Immature natural killer cell (primary cell): Measurements from ENCODE around the gene RAG1. TPM values are rescaled to one million over a fixed set of nuclear protein-coding genes. Genes with fewer than 3 reads are reported as not detected.

Experiments used
- DNase-seq, 3 donors: peaks; one replicate each; pipeline ENCODE4 v3.0.0; 2022; ENCODE audit warnings: mixed read lengths in 1 of 3
- H3K27ac Mint-ChIP-seq, 6 donors: one replicate each; pipeline ENCODE4 v1.8.0; 2020; ENCODE audit warnings: mixed read lengths in 6 of 6, mild to moderate bottlenecking in 5 of 6, inconsistent platforms in 4 of 6, moderate library complexity in 3 of 6
- H3K27me3 Mint-ChIP-seq, 3 donors: one replicate each; pipeline ENCODE4 v1.8.0; 2020 to 2021; ENCODE audit warnings: low read depth in 3 of 3, mild to moderate bottlenecking in 3 of 3, mixed read lengths in 3 of 3, moderate library complexity in 3 of 3, inconsistent platforms in 1 of 3
- H3K36me3 Mint-ChIP-seq, 3 donors: one replicate each; pipeline ENCODE4 v1.8.0; 2020; ENCODE audit warnings: mixed read lengths in 3 of 3, inconsistent platforms in 2 of 3, mild to moderate bottlenecking in 2 of 3
- H3K4me1 Mint-ChIP-seq, 2 donors: one replicate each; pipeline ENCODE4 v1.8.0; 2020; ENCODE audit warnings: inconsistent platforms in 2 of 2, mild to moderate bottlenecking in 2 of 2, mixed read lengths in 2 of 2, moderate library complexity in 1 of 2
- H3K4me3 Mint-ChIP-seq, 5 donors: one replicate each; pipeline ENCODE4 v1.8.0; 2020; ENCODE audit warnings: mild to moderate bottlenecking in 5 of 5, mixed read lengths in 5 of 5, inconsistent platforms in 3 of 5, moderate library complexity in 3 of 5
- H3K9me3 Mint-ChIP-seq, 6 donors: one replicate each; pipeline ENCODE4 v1.8.0; 2020; ENCODE audit warnings: mild to moderate bottlenecking in 6 of 6, mixed read lengths in 6 of 6, inconsistent platforms in 4 of 6, moderate library complexity in 3 of 6
- polyA plus RNA-seq, 3 donors: library from polyadenylated mRNA; unstranded; fragments of 300-500 nt; fragmentation: Illumina TruSeq; gene quantifications; one replicate each; pipeline ENCODE4 v1.2.3, GENCODE V29; 2021

Gene RAG1
- polyA plus RNA-seq, 3 donors from 2014 or later: 0.39 to 0.85 (median 0.52) TPM

DNA sequence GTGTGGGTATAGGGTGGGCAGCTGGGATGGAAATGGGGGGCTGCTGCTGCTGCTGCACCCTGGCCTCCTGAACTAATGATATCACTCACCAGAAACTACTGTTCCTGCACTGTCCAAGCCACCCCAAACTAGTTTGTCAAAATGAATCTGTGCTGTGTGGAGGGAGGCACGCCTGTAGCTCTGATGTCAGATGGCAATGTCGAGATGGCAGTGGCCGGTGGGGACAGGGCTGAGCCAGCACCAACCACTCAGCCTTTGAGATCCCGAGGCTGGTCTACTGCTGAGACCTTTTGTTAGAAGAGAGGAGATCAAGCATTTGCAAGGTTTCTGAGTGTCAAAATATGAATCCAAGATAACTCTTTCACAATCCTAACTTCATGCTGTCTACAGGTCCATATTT is 1.3 kb downstream of the RAG1 start:
- Mint-ChIP-seq H3K4me1 (peaks cover 5 to 8% of the 10 kb centered on the region in 2 donors), H3K36me3 (peaks cover 0 to 5% (median 4%) of the 10 kb centered on the region in 3 donors), H3K9me3 (no peaks in the 10 kb centered on the region), H3K27ac (no peak overlapping the region), H3K27me3 (peaks cover 0 to 11% (median 2%) of the 10 kb centered on the region in 3 donors), H3K4me3 (no peak overlapping the region)
- no peak for DNase-seq

DNA sequence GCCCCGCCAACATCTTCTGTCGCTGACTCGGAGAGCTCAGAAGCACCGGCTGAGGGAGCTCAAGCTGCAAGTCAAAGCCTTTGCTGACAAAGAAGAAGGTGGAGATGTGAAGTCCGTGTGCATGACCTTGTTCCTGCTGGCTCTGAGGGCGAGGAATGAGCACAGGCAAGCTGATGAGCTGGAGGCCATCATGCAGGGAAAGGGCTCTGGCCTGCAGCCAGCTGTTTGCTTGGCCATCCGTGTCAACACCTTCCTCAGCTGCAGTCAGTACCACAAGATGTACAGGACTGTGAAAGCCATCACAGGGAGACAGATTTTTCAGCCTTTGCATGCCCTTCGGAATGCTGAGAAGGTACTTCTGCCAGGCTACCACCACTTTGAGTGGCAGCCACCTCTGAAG is 6.7 kb downstream of the RAG1 start:
- Mint-ChIP-seq H3K27ac (no peak overlapping the region), H3K4me3 (no peak overlapping the region), H3K36me3 (peaks cover 4 to 12% (median 12%) of the 10 kb centered on the region in 3 donors), H3K9me3 (no peaks in the 10 kb centered on the region), H3K4me1 (no peaks in the 10 kb centered on the region), H3K27me3 (peaks cover 0 to 2% (median 1%) of the 10 kb centered on the region in 3 donors)
- no peak for DNase-seq

DNA sequence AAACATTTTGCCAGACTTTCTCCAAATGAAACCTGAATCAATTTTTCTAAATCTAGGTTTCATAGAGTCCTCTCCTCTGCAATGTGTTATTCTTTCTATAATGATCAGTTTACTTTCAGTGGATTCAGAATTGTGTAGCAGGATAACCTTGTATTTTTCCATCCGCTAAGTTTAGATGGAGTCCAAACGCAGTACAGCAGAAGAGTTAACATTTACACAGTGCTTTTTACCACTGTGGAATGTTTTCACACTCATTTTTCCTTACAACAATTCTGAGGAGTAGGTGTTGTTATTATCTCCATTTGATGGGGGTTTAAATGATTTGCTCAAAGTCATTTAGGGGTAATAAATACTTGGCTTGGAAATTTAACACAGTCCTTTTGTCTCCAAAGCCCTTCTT is 9.6 kb downstream of the RAG1 start:
- no peaks in the 10 kb centered on the region for H3K9me3 Mint-ChIP-seq

DNA sequence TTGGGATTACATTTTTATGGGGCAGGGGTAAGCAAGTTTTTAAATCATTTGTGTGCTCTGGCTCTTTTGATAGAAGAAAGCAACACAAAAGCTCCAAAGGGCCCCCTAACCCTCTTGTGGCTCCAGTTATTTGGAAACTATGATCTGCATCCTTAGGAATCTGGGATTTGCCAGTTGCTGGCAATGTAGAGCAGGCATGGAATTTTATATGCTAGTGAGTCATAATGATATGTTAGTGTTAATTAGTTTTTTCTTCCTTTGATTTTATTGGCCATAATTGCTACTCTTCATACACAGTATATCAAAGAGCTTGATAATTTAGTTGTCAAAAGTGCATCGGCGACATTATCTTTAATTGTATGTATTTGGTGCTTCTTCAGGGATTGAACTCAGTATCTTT is 10.1 kb downstream of the RAG1 start:
- peaks cover 0 to 6% (median 1%) of the 10 kb centered on the region in 3 donors for H3K27me3 Mint-ChIP-seq
- no peak for DNase-seq
- no peak overlapping the region for H3K27ac Mint-ChIP-seq
- peaks cover 4 to 18% (median 12%) of the 10 kb centered on the region in 3 donors for H3K36me3 Mint-ChIP-seq
- H3K9me3 Mint-ChIP-seq: no peaks in the 10 kb centered on the region
- no peaks in the 10 kb centered on the region for H3K4me1 Mint-ChIP-seq
- H3K4me3 Mint-ChIP-seq: no peak overlapping the region

More for the DNA sequence above, 9.6 kb downstream of the RAG1 start:
- Mint-ChIP-seq H3K27ac (no peak overlapping the region), H3K4me3 (no peak overlapping the region), H3K36me3 (peaks cover 4 to 18% (median 12%) of the 10 kb centered on the region in 3 donors), H3K4me1 (no peaks in the 10 kb centered on the region), H3K27me3 (peaks cover 0 to 6% (median 1%) of the 10 kb centered on the region in 3 donors)
- no peak for DNase-seq

GRCh38 chr11:36578458-36578857 is 10.7 kb downstream of the RAG1 start:
- Mint-ChIP-seq H3K9me3 (no peaks in the 10 kb centered on the region), H3K4me1 (no peaks in the 10 kb centered on the region), H3K36me3 (peaks cover 4 to 18% (median 12%) of the 10 kb centered on the region in 3 donors), H3K27ac (no peak overlapping the region), H3K4me3 (no peak overlapping the region), H3K27me3 (peaks cover 0 to 6% (median 1%) of the 10 kb centered on the region in 3 donors)
- DNase-seq: no peak

GRCh38 chr11:36581536-36581935 is 13.7 kb downstream of the RAG1 start:
- Mint-ChIP-seq H3K4me3 (no peak overlapping the region), H3K27me3 (peaks cover 0 to 8% (median 1%) of the 10 kb centered on the region in 3 donors), H3K36me3 (peaks cover 0 to 7% (median 0%) of the 10 kb centered on the region in 3 donors), H3K9me3 (no peaks in the 10 kb centered on the region), H3K4me1 (no peaks in the 10 kb centered on the region), H3K27ac (no peak overlapping the region)
- DNase-seq: no peak

DNA sequence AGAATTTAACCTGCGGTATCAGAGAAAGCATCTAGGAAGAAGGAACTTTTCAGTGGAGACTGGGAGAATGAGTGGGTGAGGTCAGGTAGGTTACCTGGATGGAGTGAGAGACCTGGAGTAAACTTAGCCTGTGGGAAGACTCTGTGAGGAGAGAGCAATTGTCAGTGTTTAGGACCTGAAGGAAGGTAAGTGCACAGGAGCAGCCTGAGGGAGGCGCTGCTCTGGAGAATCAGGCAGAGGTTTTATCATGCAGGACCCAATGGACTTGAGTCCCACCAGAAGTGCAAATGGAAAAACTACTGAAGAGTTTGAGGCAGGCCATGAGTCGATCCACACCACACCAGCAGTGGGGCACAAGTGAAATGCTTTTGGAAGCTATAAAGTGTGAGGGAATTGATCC is 15.9 kb downstream of the RAG1 start:
- H3K27ac Mint-ChIP-seq: no peak overlapping the region
- H3K4me3 Mint-ChIP-seq: no peak overlapping the region
- peaks cover 0 to 14% (median 3%) of the 10 kb centered on the region in 3 donors for H3K27me3 Mint-ChIP-seq
- no peaks in the 10 kb centered on the region for H3K4me1 Mint-ChIP-seq
- H3K9me3 Mint-ChIP-seq: no peaks in the 10 kb centered on the region
- H3K36me3 Mint-ChIP-seq: peaks cover 0 to 7% (median 0%) of the 10 kb centered on the region in 3 donors
- no peak for DNase-seq

DNA sequence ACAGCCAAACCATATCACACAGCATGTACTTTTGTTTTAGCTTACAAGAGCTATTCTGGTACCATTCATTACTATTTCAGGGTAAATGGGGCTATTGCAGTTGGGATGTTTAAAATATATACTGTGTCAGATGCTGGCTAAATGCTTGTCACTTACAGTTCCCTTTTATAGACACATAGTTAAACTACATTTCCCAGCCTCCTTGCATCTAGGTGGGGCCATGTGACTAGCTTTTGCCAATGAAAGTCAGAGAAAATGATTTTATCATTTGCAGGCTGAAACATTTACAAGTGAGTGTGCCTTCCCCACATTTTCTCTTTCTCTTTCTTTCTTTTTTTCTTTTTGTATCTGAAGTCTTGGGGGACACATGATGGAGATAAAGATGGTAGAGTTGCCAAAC is 18.7 kb downstream of the RAG1 start:
- peaks cover 0 to 3% (median 0%) of the 10 kb centered on the region in 3 donors for H3K36me3 Mint-ChIP-seq
- H3K4me3 Mint-ChIP-seq: no peak overlapping the region
- H3K9me3 Mint-ChIP-seq: no peaks in the 10 kb centered on the region
- no peak for DNase-seq
- H3K27ac Mint-ChIP-seq: no peak overlapping the region
- no peaks in the 10 kb centered on the region for H3K4me1 Mint-ChIP-seq
- peaks cover 3 to 23% (median 5%) of the 10 kb centered on the region in 3 donors for H3K27me3 Mint-ChIP-seq

DNA sequence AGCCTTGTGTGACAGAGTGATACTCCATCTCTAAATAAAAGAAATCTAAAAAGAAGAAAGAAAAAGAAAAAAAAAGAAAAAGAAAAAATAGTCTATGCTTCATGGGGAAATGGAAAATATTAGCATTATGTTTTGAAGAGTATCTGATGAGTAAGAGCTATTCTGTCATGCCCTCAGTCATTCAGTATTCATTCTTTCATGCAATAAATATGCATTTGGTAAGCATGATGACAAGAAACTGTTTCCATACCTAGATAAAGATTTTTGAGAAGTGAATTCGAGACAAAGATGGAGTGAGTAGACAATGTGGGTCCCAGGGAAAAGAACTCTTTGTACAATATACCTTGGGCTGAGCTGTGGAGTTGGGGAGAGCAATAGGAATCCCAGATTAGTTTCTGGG is 20.3 kb downstream of the RAG1 start:
- DNase-seq: no peak
- Mint-ChIP-seq H3K27me3 (peaks cover 6 to 24% (median 7%) of the 10 kb centered on the region in 3 donors), H3K9me3 (no peaks in the 10 kb centered on the region)

GRCh38 chr11:36590513-36590912 is 22.7 kb downstream of the RAG1 start:
- DNase-seq: no peak
- peaks cover 9 to 27% (median 11%) of the 10 kb centered on the region in 3 donors for H3K27me3 Mint-ChIP-seq
- no peaks in the 10 kb centered on the region for H3K9me3 Mint-ChIP-seq
- H3K36me3 Mint-ChIP-seq: peaks cover 0 to 3% (median 0%) of the 10 kb centered on the region in 3 donors
- no peak overlapping the region for H3K4me3 Mint-ChIP-seq
- peaks cover 9 to 13% of the 10 kb centered on the region in 2 donors for H3K4me1 Mint-ChIP-seq
- H3K27ac Mint-ChIP-seq: no peak overlapping the region

More for the DNA sequence above, 20.3 kb downstream of the RAG1 start:
- Mint-ChIP-seq H3K4me3 (no peak overlapping the region), H3K27ac (no peak overlapping the region), H3K4me1 (no peaks in the 10 kb centered on the region), H3K36me3 (peaks cover 0 to 3% (median 0%) of the 10 kb centered on the region in 3 donors)

DNA sequence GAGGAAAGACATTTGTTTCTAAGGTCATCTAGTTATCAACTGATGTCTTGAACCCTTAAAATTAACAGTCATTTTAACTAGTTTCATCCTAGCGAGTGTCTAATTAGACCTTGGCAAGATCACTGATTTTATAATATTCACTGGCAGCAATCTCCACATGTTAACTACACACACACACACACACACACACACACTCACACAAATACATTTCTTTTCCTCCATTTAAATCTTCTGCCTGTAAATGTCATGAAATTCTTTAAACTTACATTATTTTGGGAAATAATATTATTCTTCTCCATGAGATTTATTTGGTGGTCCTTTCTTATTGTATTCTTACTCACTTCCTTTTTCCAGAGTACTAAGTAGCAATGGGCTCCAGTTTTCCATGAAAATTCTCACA is 23.6 kb downstream of the RAG1 start:
- no peaks in the 10 kb centered on the region for H3K9me3 Mint-ChIP-seq
- peaks cover 9 to 30% (median 11%) of the 10 kb centered on the region in 3 donors for H3K27me3 Mint-ChIP-seq
- no peak overlapping the region for H3K27ac Mint-ChIP-seq
- no peak for DNase-seq
- H3K4me1 Mint-ChIP-seq: peaks cover 9 to 13% of the 10 kb centered on the region in 2 donors
- peaks cover 0 to 3% (median 0%) of the 10 kb centered on the region in 3 donors for H3K36me3 Mint-ChIP-seq
- H3K4me3 Mint-ChIP-seq: no peak overlapping the region

DNA sequence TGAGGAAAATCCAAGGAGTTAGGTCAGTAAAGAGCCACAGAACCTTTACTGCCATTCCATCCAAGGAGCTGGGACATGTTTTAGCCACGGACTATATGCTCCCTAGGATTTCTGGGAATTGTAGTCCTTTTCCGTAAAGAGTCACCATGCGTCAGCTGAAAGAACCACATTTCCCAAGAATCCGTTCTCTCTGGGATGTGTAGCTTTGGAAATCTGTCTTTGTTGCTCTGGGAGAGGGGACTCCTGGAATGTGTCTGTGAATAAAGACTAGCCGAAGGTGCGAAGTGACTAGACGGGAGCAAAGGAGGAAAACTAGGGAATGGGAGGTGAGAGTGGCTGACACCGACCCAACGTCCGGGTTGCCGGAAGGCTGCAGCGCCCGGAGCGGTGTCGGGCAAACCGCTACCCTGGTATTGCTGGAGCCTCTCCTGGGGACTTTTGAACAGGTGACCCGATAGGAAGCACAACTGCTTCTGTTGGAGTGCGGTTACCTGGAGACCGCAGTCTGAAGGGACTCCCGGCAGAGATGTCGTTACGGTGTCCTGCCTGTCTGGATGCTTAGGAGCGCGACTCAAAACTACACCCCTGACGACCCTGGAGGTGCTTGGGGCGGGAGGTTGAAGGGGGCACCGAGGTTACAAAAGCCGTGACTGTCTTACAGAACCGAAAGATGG is 26.6 kb downstream of the RAG1 start, which contains the start of gene IFTAP:
Gene IFTAP, plus strand, starts transcription at position 187 of the 674 bp plus-strand sequence. CDS start 15,602 bp downstream, outside the sequence.
- peak within 1 kb of the TSS; percentile 89 to 94 (median 92) for H3K4me3 Mint-ChIP-seq
- peaks cover 9 to 13% of the 10 kb centered on the region in 2 donors for H3K4me1 Mint-ChIP-seq
- DNase-seq: peak; percentile 9 to 27 (median 19)
- no peaks in the 10 kb centered on the region for H3K36me3 Mint-ChIP-seq
- H3K9me3 Mint-ChIP-seq: no peaks in the 10 kb centered on the region
- peak within 1 kb of the TSS in 2 of 6 donors; percentile 49 to 83 for H3K27ac Mint-ChIP-seq
- H3K27me3 Mint-ChIP-seq: peaks cover 6 to 22% (median 7%) of the 10 kb centered on the region in 3 donors

DNA sequence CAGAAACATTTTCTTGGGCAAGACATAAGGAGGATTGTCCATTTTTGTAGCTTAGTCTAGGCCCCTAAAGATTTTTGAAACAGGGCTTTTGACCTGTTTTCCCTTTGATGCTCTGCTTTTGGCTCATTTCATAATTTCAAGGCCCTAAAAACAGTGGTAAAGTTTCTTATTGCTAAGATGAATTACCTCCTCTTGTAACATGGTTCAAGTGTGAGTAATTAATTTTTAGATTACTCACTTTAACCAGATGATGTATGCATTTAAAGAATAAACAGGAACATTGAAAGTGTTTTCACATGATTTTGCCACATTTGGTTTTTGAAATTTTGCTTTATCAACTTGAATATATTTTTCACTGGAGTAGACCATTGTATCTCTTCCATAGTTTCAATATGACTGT is 29.1 kb downstream of the RAG1 start:
- no peak for DNase-seq
- peaks cover 4 to 12% (median 6%) of the 10 kb centered on the region in 3 donors for H3K27me3 Mint-ChIP-seq
- no peaks in the 10 kb centered on the region for H3K9me3 Mint-ChIP-seq
- H3K4me3 Mint-ChIP-seq: no peak overlapping the region
- no peak overlapping the region for H3K27ac Mint-ChIP-seq
- no peaks in the 10 kb centered on the region for H3K36me3 Mint-ChIP-seq
- peaks cover 9 to 13% of the 10 kb centered on the region in 2 donors for H3K4me1 Mint-ChIP-seq

DNA sequence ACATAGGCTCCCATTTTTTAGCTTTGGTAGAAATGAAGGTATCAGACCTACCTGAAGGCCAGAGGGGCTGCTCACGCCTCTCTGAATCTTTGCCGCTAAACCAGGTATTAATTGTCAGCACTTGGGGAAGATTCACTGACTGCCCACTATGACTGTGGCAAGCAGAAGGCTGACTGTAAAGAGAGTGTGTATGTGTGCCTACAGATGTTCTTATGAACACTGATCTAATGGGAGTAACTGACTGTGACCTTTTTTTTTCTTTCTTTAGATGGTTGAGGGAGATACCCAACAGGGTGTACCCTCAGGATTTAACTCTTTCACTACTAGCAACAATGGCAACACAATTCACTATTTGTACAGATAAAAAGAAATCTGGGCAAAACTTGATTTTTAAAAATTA is 30.2 kb downstream of the RAG1 start, which contains the start of gene RAG2:
Gene RAG2, minus strand, starts transcription at position 186 of the 400 bp plus-strand sequence. CDS start 4,068 bp downstream, outside the sequence.
- H3K9me3 Mint-ChIP-seq: no peaks in the 10 kb centered on the region
- peaks cover 4 to 9% (median 4%) of the 10 kb centered on the region in 3 donors for H3K27me3 Mint-ChIP-seq
- no peak for DNase-seq
- no peak within 1 kb of the TSS for H3K27ac Mint-ChIP-seq
- no peaks in the 10 kb centered on the region for H3K36me3 Mint-ChIP-seq
- H3K4me1 Mint-ChIP-seq: peaks cover 9 to 13% of the 10 kb centered on the region in 2 donors
- H3K4me3 Mint-ChIP-seq: no peak within 1 kb of the TSS
